Muscle of leg (tissue), 11 donors: ENCODE measurements around the gene EXOC4. TPM values are rescaled to one million over a fixed set of nuclear protein-coding genes. Genes with fewer than 3 reads are reported as not detected.

ENCODE experiments used
- DNase-seq: peaks from one replicate; pipeline ENCODE4 v3.0.0; 2013
- H3K27ac ChIP-seq: one replicate; pipeline ENCODE4 v1.5.1; 2013; ENCODE audit warnings: mild to moderate bottlenecking, low read length, control low read depth
- H3K27me3 ChIP-seq: one replicate; pipeline ENCODE4 v1.6.1; 2013; ENCODE audit warnings: low read length; ENCODE audit not compliant: control insufficient read depth, insufficient read depth
- H3K36me3 ChIP-seq: one replicate; pipeline ENCODE4 v1.6.1; 2013; ENCODE audit warnings: low read length; ENCODE audit not compliant: control insufficient read depth, insufficient read depth
- H3K4me1 ChIP-seq: one replicate; pipeline ENCODE4 v1.6.1; 2013; ENCODE audit warnings: low read length; ENCODE audit not compliant: control insufficient read depth, insufficient read depth
- H3K4me3 ChIP-seq: one replicate; pipeline ENCODE4 v1.5.1; 2013; ENCODE audit warnings: low read length, control low read depth
- H3K9me3 ChIP-seq: replicated peaks from 2 replicates; pipeline ENCODE4 v1.6.1; 2013; ENCODE audit warnings: low read depth, low read length; ENCODE audit not compliant: control insufficient read depth
- WGBS: methylation state at CpG from one replicate; pipeline ENCODE4 v1.1.5; 2013; ENCODE audit warnings: missing lambda C conversion rate; ENCODE audit not compliant: insufficient coverage; 5-methylcytosine and 5-hydroxymethylcytosine counted together
- polyA plus RNA-seq, 8 donors: library from polyadenylated mRNA; unstranded; fragments of 120-200 nt; gene quantifications; one replicate each; pipeline versions ENCODE4 v1.2.1 to v1.2.3, GENCODE V29; 2013; ENCODE audit warnings: inconsistent platforms in 1 of 8, low replicate concordance in 1 of 8; ENCODE audit not compliant: insufficient read length in 8 of 8, insufficient read depth in 1 of 8
- total RNA-seq: library from RNA; stranded (reverse); fragments of 120-200 nt; gene quantifications from one replicate; pipeline ENCODE4 v1.2.4, GENCODE V29; 2013

Gene EXOC4
- total and polyA plus RNA-seq, 9 donors, result 37.3 to 64.9 (median 41.1) TPM

- Histone ChIP-seq H3K27me3 (no peaks in the 10 kb centered on the region), H3K36me3 (no peaks in the 10 kb centered on the region), H3K27ac (no peak overlapping the region), H3K4me3 (no peak overlapping the region), H3K9me3 (peaks cover 20% of the 10 kb centered on the region), H3K4me1 (no peaks in the 10 kb centered on the region)
- WGBS, result no CpG with 5 or more reads among the region's 2 CpGs
- DNase-seq, result no peak
Measured at GRCh38 chr7:134086998-134087735, 834.3 kb downstream of the EXOC4 start.

GRCh38 chr7:134088199-134088598 is 835.3 kb downstream of the EXOC4 start:
- DNase-seq, result no peak
- Histone ChIP-seq H3K4me3 (no peak overlapping the region), H3K27me3 (no peaks in the 10 kb centered on the region), H3K9me3 (peaks cover 20% of the 10 kb centered on the region), H3K36me3 (no peaks in the 10 kb centered on the region), H3K27ac (no peak overlapping the region), H3K4me1 (no peaks in the 10 kb centered on the region)

- no peaks in the 10 kb centered on the region for H3K36me3 ChIP-seq
- no peaks in the 10 kb centered on the region for H3K27me3 ChIP-seq
- WGBS, result 86% methylated on average over 2 of the region's 4 CpGs
- DNase-seq, result no peak
- no peak overlapping the region for H3K4me3 ChIP-seq
- H3K27ac ChIP-seq, result no peak overlapping the region
- no peaks in the 10 kb centered on the region for H3K4me1 ChIP-seq
- peaks cover 20% of the 10 kb centered on the region for H3K9me3 ChIP-seq
Measured at GRCh38 chr7:134089446-134089845, 836.6 kb downstream of the EXOC4 start.

GRCh38 chr7:134098072-134098471 is 845.2 kb downstream of the EXOC4 start:
- no peak for DNase-seq
- Histone ChIP-seq H3K4me1 (no peaks in the 10 kb centered on the region), H3K36me3 (no peaks in the 10 kb centered on the region), H3K27me3 (no peaks in the 10 kb centered on the region), H3K27ac (no peak overlapping the region), H3K9me3 (no peaks in the 10 kb centered on the region), H3K4me3 (no peak overlapping the region)
- no CpG with 5 or more reads among the region's 4 CpGs for WGBS

GRCh38 chr7:134101716-134102115 is 848.8 kb downstream of the EXOC4 start:
- Histone ChIP-seq H3K9me3 (no peaks in the 10 kb centered on the region), H3K4me3 (no peak overlapping the region), H3K36me3 (no peaks in the 10 kb centered on the region), H3K27ac (no peak overlapping the region), H3K4me1 (no peaks in the 10 kb centered on the region), H3K27me3 (no peaks in the 10 kb centered on the region)
- no peak for DNase-seq
- WGBS, result no CpG with 5 or more reads among the region's 3 CpGs

GRCh38 chr7:134104166-134104565 is 851.3 kb downstream of the EXOC4 start:
- no peaks in the 10 kb centered on the region for H3K4me1 ChIP-seq
- no peak overlapping the region for H3K4me3 ChIP-seq
- no peaks in the 10 kb centered on the region for H3K27me3 ChIP-seq
- H3K27ac ChIP-seq, result no peak overlapping the region
- no peak for DNase-seq
- WGBS, result no CpG with 5 or more reads among the region's 4 CpGs
- H3K36me3 ChIP-seq, result no peaks in the 10 kb centered on the region
- H3K9me3 ChIP-seq, result no peaks in the 10 kb centered on the region

- no peaks in the 10 kb centered on the region for H3K4me1 ChIP-seq
- DNase-seq, result no peak
- H3K9me3 ChIP-seq, result no peaks in the 10 kb centered on the region
- no peaks in the 10 kb centered on the region for H3K36me3 ChIP-seq
- no peaks in the 10 kb centered on the region for H3K27me3 ChIP-seq
- WGBS, result 69% methylated on average over 3 of the region's 5 CpGs
- no peak overlapping the region for H3K4me3 ChIP-seq
- no peak overlapping the region for H3K27ac ChIP-seq
Measured at GRCh38 chr7:134105841-134106240, 853.0 kb downstream of the EXOC4 start.

GRCh38 chr7:134108802-134109201 is 855.9 kb downstream of the EXOC4 start:
- no peak for DNase-seq
- Histone ChIP-seq H3K36me3 (no peaks in the 10 kb centered on the region), H3K27me3 (no peaks in the 10 kb centered on the region), H3K4me3 (no peak overlapping the region), H3K27ac (no peak overlapping the region), H3K9me3 (no peaks in the 10 kb centered on the region), H3K4me1 (no peaks in the 10 kb centered on the region)
- no CpG with 5 or more reads among the region's 2 CpGs for WGBS

GRCh38 chr7:134113655-134114054 is 860.8 kb downstream of the EXOC4 start:
- no peak for DNase-seq
- no peaks in the 10 kb centered on the region for H3K4me1 ChIP-seq
- H3K27ac ChIP-seq, result no peak overlapping the region
- H3K4me3 ChIP-seq, result no peak overlapping the region
- no peaks in the 10 kb centered on the region for H3K9me3 ChIP-seq
- no peaks in the 10 kb centered on the region for H3K36me3 ChIP-seq
- no peaks in the 10 kb centered on the region for H3K27me3 ChIP-seq

GRCh38 chr7:134114992-134115391 is 862.1 kb downstream of the EXOC4 start:
- H3K9me3 ChIP-seq, result no peaks in the 10 kb centered on the region
- no peak for DNase-seq
- no peak overlapping the region for H3K4me3 ChIP-seq
- no peak overlapping the region for H3K27ac ChIP-seq
- no peaks in the 10 kb centered on the region for H3K27me3 ChIP-seq
- WGBS, result 70% methylated on average over 3 of the region's 4 CpGs
- H3K36me3 ChIP-seq, result no peaks in the 10 kb centered on the region
- no peaks in the 10 kb centered on the region for H3K4me1 ChIP-seq
